ENCODE measurements around the gene BMPR1B.

DNA sequence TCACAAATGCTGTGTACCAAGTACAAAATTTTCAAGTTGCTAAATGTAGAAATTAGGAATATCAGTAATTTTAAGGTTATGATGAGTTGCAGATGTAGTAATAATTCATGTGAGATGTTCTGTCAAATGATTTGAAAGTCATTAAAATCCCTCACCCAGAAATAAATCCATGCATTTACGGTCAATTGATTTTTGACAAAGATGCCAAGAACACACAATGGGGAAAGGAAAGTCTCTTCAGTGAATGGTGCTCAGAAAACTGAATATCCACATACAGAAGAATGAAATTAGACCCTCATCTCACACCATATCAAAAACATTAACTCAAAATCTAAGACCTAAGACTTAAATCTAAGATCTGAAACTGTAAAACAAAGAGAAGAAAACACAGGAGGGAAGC lies 12.9 kb upstream of the BMPR1B start:
- TF ChIP-seq, protein P1, sequence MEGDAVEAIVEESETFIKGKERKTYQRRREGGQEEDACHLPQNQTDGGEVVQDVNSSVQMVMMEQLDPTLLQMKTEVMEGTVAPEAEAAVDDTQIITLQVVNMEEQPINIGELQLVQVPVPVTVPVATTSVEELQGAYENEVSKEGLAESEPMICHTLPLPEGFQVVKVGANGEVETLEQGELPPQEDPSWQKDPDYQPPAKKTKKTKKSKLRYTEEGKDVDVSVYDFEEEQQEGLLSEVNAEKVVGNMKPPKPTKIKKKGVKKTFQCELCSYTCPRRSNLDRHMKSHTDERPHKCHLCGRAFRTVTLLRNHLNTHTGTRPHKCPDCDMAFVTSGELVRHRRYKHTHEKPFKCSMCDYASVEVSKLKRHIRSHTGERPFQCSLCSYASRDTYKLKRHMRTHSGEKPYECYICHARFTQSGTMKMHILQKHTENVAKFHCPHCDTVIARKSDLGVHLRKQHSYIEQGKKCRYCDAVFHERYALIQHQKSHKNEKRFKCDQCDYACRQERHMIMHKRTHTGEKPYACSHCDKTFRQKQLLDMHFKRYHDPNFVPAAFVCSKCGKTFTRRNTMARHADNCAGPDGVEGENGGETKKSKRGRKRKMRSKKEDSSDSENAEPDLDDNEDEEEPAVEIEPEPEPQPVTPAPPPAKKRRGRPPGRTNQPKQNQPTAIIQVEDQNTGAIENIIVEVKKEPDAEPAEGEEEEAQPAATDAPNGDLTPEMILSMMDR (conservative IDR thresholded peaks at IDR 0.05; ENCODE audit: low read depth, low read length) = no peak
- TF ChIP-seq MXI1 (IDR thresholded peaks at IDR 0.05; ENCODE audit: borderline replicate concordance, low read depth, low read length) (no peak), CHD1 (IDR thresholded peaks at IDR 0.05; ENCODE audit: low read depth, low read length) (no peak), MAFK (IDR thresholded peaks at IDR 0.05; ENCODE audit: low read depth, low read length) (no peak)

Measured in IMR-90 (cell line).